PC-9 (cell line): ENCODE results near the gene SLC7A6. TPM values are rescaled to one million over a fixed set of nuclear protein-coding genes. Genes with fewer than 3 reads are reported as not detected.

Source experiments
- BruUV-seq: library from RNA; stranded (reverse); fragments of 400-500 nt; replicated peaks from 2 replicates; lab custom pipeline; 2021; lab: Mats Ljungman, UMichigan
- CTCF ChIA-PET: fragments of 300-600 bp; sonication (Branson Sonifier 250); formaldehyde crosslinking; loops from one replicate; lab custom pipeline; 2022; ENCODE audit warnings: antibody characterized with exemption; lab: Charles Lee
- POLR2A ChIA-PET: fragments of 300-600 bp; sonication (Branson Sonifier 250); formaldehyde crosslinking; loops from one replicate; lab custom pipeline; 2022; ENCODE audit warnings: antibody characterized with exemption; ENCODE audit not compliant: unreplicated experiment; lab: Charles Lee
- DNase-seq, 2 experiments: peaks; one replicate each; pipeline versions ENCODE4 v3.0.0 to v3.0.0-alpha.2; 2015 to 2022; ENCODE audit warnings: mixed read lengths in 1 of 2
- H2AFZ ChIP-seq: fragments of 200-600 bp; sonication (generic); 2 replicates; pipeline ENCODE4 v1.8.1; 2017; ENCODE audit warnings: antibody characterized with exemption
- H3F3A ChIP-seq: fragments of 200-600 bp; sonication (generic); 2 replicates; pipeline ENCODE4 v1.8.1; 2017; ENCODE audit warnings: antibody characterized with exemption, mild to moderate bottlenecking, low read depth; ENCODE audit not compliant: insufficient read depth
- H3K27ac ChIP-seq: fragments of 200-600 bp; sonication (generic); 2 replicates; pipeline ENCODE4 v1.6.1; 2016; ENCODE audit warnings: mixed run types
- H3K27me3 ChIP-seq: fragments of 200-600 bp; sonication (generic); 2 replicates; pipeline ENCODE4 v1.6.1; 2016; ENCODE audit warnings: low read depth, mixed run types; ENCODE audit not compliant: insufficient read depth
- H3K36me3 ChIP-seq: fragments of 200-600 bp; sonication (generic); 2 replicates; pipeline ENCODE4 v1.6.1; 2016; ENCODE audit warnings: low read depth, mixed run types
- H3K4me1 ChIP-seq: fragments of 200-600 bp; sonication (generic); replicated peaks from 2 replicates; pipeline ENCODE4 v1.6.1; 2016; ENCODE audit warnings: mixed run types; ENCODE audit not compliant: insufficient read depth
- H3K4me2 ChIP-seq: fragments of 200-600 bp; sonication (generic); 2 replicates; pipeline ENCODE4 v1.6.1; 2017; ENCODE audit warnings: mixed run types
- H3K4me3 ChIP-seq: fragments of 200-600 bp; sonication (generic); 2 replicates; pipeline ENCODE4 v1.6.1; 2016; ENCODE audit warnings: mixed run types
- H3K79me2 ChIP-seq: fragments of 200-600 bp; sonication (generic); 2 replicates; pipeline ENCODE4 v1.6.1; 2017; ENCODE audit warnings: low read depth, mixed run types
- H3K9me2 ChIP-seq: fragments of 200-600 bp; sonication (generic); 2 replicates; pipeline ENCODE4 v1.8.1; 2017; ENCODE audit warnings: mild to moderate bottlenecking; ENCODE audit not compliant: insufficient read depth
- H3K9me3 ChIP-seq: fragments of 200-600 bp; sonication (generic); 2 replicates; pipeline ENCODE4 v1.8.1; 2016; ENCODE audit warnings: low read depth; ENCODE audit not compliant: insufficient read depth
- H4K20me1 ChIP-seq: fragments of 200-600 bp; sonication (generic); 2 replicates; pipeline ENCODE4 v1.8.1; 2017; ENCODE audit not compliant: insufficient read depth
- EZH2 ChIP-seq: fragments of 200-600 bp; sonication (generic); IDR thresholded peaks from 2 replicates; pipeline ENCODE4 v1.8.0; 2017; ENCODE audit warnings: antibody characterized with exemption, low read depth
- intact Hi-C: fragments of 100-400 bp; cut with micrococcal nuclease; formaldehyde crosslinking; loops from one replicate; pipeline ENCODE4 v1.10.0; 2022; ENCODE audit not compliant: unreplicated experiment
- total RNA-seq: library from RNA; stranded (reverse); gene quantifications from 2 replicates; pipeline ENCODE4 v1.2.3, GENCODE V29; 2021
- TF ChIP-seq, protein P1 (sequence below): fragments of 200-600 bp; sonication (generic); conservative IDR thresholded peaks from 2 replicates; pipeline ENCODE4 v1.6.1; 2017; ENCODE audit warnings: mixed run types, antibody characterized with exemption, mild to moderate bottlenecking, moderate library complexity

The SLC7A6 gene
- total RNA-seq, 1 experiment from 2014 or later: 44.7 TPM

DNA sequence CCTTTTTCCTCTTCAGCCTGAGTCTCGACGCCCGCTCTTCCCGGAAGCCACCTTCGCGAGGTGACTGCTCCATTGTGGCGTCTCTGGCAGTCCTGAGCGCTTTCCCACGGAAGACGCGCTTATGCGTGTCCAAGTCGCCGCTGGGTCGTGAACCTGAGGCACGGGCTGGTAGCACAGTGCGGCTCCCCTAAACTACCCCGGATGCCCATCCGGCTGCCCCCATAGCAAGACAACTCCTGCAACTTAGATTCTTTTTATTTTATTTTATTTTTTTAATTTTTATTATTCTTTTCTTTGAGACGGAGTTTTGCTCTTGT lies 26.3 kb upstream of the SLC7A6 start:
- peaks cover 27% of the 10 kb centered on the region for H3K79me2 ChIP-seq
- peaks cover 27% of the 10 kb centered on the region for H3K4me1 ChIP-seq
- H3F3A ChIP-seq: peaks cover 22% of the 10 kb centered on the region
- POLR2A ChIA-PET: interaction anchor here (0.6 kb wide), 4 partner anchors 21 to 961 kb away, joined by 3 to 5 read pairs (median 4); no protein-coding TSS in a partner anchor
- H3K27me3 ChIP-seq: no peaks in the 10 kb centered on the region
- H3K9me2 ChIP-seq: no peaks in the 10 kb centered on the region
- CTCF ChIA-PET: no interaction called here
- peak overlapping the region; percentile 77 for H2AFZ ChIP-seq
- DNase-seq: no peak
- intact Hi-C loops: loop anchor here (10.0 kb wide), 2 partner anchors 563 to 993 kb away; partner anchors contain the start of genes FHOD1 and SLC9A5
- H3K9me3 ChIP-seq: no peaks in the 10 kb centered on the region
- H3K4me3 ChIP-seq: peak overlapping the region; percentile 72
- H3K27ac ChIP-seq: peak overlapping the region; percentile 78
- TF ChIP-seq, protein P1, sequence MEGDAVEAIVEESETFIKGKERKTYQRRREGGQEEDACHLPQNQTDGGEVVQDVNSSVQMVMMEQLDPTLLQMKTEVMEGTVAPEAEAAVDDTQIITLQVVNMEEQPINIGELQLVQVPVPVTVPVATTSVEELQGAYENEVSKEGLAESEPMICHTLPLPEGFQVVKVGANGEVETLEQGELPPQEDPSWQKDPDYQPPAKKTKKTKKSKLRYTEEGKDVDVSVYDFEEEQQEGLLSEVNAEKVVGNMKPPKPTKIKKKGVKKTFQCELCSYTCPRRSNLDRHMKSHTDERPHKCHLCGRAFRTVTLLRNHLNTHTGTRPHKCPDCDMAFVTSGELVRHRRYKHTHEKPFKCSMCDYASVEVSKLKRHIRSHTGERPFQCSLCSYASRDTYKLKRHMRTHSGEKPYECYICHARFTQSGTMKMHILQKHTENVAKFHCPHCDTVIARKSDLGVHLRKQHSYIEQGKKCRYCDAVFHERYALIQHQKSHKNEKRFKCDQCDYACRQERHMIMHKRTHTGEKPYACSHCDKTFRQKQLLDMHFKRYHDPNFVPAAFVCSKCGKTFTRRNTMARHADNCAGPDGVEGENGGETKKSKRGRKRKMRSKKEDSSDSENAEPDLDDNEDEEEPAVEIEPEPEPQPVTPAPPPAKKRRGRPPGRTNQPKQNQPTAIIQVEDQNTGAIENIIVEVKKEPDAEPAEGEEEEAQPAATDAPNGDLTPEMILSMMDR: no peak
- no peak for TF ChIP-seq EZH2
- BruUV-seq: no TSS peak
- H4K20me1 ChIP-seq: peaks cover 9% of the 10 kb centered on the region
- no peaks in the 10 kb centered on the region for H3K36me3 ChIP-seq
- peak overlapping the region; percentile 97 for H3K4me2 ChIP-seq

DNA sequence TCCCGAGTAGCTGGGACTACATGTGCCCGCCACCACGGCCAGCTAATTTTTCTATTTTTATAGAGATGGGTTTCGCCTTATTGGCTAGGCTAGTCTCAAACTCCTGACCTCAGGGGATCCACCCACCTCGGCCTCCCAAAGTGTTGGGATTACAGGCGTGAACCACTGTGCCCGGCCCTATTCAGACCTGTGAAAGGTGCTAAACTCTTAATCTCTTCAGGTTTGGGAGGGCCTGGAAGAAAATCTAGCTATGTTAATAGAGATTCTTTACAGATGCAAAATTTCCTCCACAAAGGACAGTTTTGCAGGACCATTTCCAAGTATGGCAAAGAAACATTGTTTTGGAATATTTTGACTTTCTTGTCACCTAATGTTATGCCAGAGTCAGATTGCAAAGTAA lies 22.2 kb upstream of the SLC7A6 start:
- TF ChIP-seq, protein P1: no peak
- no peak for TF ChIP-seq EZH2
- H3K27ac ChIP-seq: no peak overlapping the region
- H3K9me3 ChIP-seq: no peaks in the 10 kb centered on the region
- H3K4me3 ChIP-seq: no peak overlapping the region
- DNase-seq: no peak
- H4K20me1 ChIP-seq: no peaks in the 10 kb centered on the region
- no peaks in the 10 kb centered on the region for H3K9me2 ChIP-seq
- no TSS peak for BruUV-seq
- 0 out of 2 replicates have a peak, but pooled peaks cover 5% of the 10 kb centered on the region for H3F3A ChIP-seq
- no peaks in the 10 kb centered on the region for H3K36me3 ChIP-seq
- intact Hi-C loops: no loop called here
- H3K79me2 ChIP-seq: peaks cover 9% of the 10 kb centered on the region; the same call in 1 of the 2 replicates
- peaks cover 30% of the 10 kb centered on the region for H3K4me1 ChIP-seq
- H2AFZ ChIP-seq: no peak overlapping the region
- ChIA-PET POLR2A (no interaction called here), CTCF (interaction anchor here (0.7 kb wide), 2 partner anchors 204 to 728 kb away, joined by 4 read pairs; no protein-coding TSS in a partner anchor)
- no peak overlapping the region for H3K4me2 ChIP-seq
- H3K27me3 ChIP-seq: no peaks in the 10 kb centered on the region

DNA sequence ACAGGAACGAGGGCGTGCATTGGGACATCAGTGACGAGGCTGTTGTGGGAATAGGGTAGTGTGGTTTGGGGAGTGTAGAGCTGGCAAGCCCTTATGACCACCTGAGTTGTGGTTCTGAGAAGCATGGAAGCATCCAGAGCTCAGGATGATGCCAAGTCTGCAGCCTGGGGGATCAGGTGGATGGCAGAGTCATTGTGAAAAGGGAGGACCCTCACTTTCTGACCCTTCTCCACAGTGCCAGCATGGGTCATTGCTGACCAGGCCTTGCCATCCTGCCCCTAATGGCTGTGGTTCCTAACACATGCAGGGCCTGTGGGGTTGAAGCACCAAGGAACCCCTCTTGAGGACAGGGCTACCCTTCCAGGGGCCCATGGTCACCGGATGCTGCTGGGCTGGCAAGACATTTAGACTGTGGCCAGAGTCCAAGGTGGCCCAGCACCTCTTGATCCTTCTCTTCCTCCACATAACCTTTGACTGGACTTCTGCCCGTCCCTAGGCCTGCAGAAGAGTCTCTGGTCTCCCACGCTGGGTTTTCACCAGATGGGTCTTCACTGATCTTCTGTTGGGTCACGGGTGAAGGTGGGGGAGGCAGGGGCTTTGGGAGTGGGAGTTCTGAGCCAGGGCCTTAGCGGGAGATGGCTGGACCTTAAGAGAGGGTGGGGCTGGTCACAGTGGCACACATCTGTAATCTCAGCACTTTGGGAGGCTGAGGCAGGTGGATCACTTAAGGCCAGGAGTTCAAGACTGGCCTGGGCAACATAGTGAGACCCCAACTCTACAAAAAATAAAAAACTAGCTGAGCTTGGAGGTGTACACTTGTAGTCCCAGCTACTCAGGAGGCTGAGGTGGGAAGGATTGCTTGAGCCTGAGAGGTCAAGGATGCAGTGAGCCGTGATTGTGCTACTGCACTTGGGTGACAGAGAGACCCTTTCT lies 21.1 kb upstream of the SLC7A6 start:
- Histone ChIP-seq H3K4me3 (no peak overlapping the region), H3K4me1 (peaks cover 26% of the 10 kb centered on the region), H3K27ac (no peak overlapping the region), H3K79me2 (peaks cover 14% of the 10 kb centered on the region; the same call in 1 of the 2 replicates), H4K20me1 (no peaks in the 10 kb centered on the region), H3F3A (0 out of 2 replicates have a peak, but pooled peaks cover 5% of the 10 kb centered on the region), H2AFZ (no peak overlapping the region), H3K27me3 (no peaks in the 10 kb centered on the region), H3K9me3 (no peaks in the 10 kb centered on the region), H3K4me2 (no peak overlapping the region), H3K36me3 (no peaks in the 10 kb centered on the region), H3K9me2 (no peaks in the 10 kb centered on the region)
- intact Hi-C loops: no loop called here
- no TSS peak for BruUV-seq
- ChIA-PET POLR2A (interaction anchor here (0.7 kb wide), 1 partner anchor 9 kb away, joined by 3 read pairs; no protein-coding TSS in a partner anchor), CTCF (interaction anchor here (0.6 to 0.7 kb wide), 3 partner anchors 15 to 727 kb away, joined by 4 to 6 read pairs (median 5); no protein-coding TSS in a partner anchor)
- TF ChIP-seq EZH2: no peak
- TF ChIP-seq, protein P1: no peak
- DNase-seq: no peak
